CD4-positive, alpha-beta T cell treated with Interleukin-4 for 4 hours (primary cell): Measurements from ENCODE around the gene ISCA2.
A peak's percentile ranks its signal among the peaks of the same experiment; 100 is the strongest.

Experiments
- DNase-seq: peaks from one replicate; pipeline ENCODE4 v3.0.0-alpha.2; 2020

Gene ISCA2

DNA sequence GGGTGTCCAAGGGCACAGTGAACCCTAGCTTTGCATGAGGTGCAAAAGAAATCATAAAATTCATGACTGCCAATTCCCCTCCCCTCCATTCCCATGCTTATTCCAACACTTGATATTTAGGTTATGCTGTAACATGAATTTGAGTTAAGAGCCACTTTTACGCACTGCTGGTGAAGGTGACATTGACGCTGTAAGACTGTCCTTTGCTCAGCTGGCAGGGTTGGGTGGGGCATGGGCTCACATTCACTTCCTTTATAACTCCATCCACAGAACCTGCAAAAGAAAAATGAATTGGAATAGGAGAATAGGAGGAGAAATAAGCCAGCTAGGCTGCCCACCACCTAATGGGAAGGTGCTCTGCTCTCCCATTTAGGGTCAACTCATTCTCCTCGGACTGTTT lies 7.4 kb upstream of the ISCA2 start:
- DNase-seq: no peak

DNA sequence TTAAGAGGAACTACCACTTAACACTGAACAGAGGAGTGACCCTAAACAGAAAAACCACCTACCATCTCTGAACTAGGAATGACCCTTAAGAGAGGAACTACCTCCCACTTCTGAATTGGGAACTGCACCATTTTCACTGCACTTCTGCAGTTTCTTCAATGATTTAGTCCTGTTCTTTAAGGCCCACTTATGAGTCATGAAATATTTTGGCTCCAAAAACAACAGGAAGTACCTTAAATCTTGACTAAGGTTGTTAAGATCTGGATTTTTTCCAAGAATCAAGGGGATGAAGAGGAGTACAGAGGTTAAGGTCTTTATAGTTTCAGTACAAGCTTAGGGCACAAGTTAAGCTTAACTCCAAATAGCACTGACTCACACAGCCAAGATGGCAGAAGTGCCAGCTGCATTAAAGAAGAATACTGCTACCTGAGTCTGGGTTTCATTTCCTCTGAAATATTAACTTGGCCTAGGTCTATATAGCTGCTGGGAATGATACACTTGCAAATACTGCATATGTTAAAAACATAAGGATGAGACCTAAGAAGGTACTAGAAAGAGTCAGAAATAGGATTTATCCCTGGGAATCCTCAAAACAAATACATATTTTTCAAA lies 4.7 kb upstream of the ISCA2 start:
- DNase-seq: peak; percentile 41

DNA sequence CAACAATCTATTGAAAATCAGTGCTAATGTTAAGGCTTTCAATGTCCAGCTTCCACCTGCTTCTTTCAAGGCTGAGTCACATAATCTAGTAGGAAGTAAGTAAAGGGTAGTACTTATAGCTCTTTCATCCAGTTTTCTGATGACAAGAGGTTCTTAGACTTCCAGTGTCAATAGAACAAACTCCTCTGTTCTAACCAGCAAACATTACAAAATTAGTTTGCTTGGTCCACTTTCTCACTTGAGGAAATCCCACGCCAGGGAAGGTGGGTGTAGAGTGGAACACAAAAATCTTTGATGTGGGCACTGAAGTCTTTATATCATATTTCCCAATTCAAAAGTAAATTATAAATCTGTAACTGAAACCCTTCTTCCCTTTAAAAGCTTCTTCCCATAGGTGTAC lies 3.1 kb upstream of the ISCA2 start:
- DNase-seq: no peak

DNA sequence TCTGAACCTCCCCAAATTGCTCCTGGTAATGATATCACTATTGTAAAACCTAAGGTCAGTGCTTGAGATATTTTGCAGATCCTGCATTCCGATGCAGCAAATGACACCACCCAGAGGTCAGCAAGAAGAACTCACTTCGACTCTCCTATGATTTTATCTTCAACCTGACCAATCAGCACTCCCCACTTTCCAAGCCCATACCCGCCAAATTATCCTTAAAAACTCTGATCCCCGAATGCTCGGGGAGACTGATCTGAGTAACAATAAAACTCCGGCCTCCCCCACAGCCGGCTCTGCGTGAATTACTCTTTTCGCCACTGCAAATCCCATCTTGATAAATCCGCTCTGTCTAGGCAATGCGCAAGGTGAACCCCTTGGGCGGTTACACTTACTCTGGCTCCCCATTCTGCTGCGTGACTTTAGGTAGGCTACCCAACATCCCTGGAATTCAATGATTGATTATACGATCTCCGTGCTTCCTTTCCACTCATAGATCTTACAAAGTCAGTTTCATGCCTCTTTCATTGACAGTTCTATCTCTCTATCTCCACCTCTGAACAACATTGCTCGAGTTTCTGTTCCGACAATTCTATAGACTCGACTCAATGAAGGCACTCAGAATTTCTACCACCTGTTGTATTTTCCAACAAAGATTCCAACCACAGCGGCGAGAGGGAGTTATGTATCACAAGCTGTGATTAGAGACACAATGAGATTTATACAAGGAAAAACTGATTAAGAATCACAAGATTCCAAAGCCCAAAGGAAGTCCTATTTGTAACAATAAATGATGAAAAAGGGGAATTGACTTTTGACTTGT lies 1.4 kb upstream of the ISCA2 start:
- peak; percentile 9 for DNase-seq

DNA sequence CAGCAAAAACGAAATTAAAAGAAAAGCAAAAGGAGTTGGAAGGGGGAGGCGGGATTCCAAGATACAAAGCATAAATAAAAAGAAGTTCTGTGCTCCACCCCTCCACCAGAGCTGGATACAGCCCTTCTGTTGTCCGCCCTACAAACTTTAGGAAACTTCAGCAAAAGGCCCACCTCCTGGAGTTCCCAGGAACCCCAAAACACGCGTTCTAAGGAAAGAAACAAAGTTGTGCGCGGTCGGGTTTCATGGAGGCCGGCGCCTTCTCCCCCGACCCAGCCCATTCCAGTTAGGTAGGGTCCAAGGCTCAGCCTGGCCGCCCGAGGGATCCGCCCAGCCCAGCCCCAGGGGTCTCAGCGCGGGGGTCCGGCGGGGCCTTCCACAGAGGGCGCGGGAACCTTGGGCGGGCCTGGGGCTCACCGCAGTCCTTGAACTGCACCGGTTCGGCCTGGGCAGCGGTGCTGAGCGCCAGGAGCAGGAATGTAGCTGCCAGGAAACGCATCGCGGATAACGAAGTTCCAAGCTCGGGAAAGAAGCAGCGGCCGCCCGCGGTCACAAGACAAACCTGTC lies 706 bp upstream of the ISCA2 start, which contains the start of gene NPC2:
Gene NPC2 (minus strand): TSS at position 530 of the 567 bp plus-strand sequence. CDS start 31 bp downstream, at position 499.
- DNase-seq: no peak

DNA sequence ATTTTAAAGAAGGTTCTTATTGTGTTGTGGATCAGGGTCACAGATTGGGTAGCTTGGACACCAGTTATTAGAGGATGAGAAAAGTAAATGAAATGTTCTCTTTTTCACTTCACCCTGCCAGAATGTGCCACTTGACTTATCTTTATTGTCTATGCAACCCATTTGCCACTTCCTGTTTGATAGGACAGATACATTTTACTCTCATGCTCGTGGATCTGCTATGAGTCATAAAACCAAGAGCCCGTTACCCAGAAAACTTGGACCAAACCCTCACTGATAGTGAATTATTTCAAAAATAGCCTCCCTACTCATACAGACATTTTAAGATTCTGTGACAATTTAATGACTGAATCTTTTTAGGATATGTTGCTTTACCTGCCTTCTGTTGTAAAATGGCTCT lies 1.8 kb downstream of the ISCA2 start:
- DNase-seq: peak; percentile 79

DNA sequence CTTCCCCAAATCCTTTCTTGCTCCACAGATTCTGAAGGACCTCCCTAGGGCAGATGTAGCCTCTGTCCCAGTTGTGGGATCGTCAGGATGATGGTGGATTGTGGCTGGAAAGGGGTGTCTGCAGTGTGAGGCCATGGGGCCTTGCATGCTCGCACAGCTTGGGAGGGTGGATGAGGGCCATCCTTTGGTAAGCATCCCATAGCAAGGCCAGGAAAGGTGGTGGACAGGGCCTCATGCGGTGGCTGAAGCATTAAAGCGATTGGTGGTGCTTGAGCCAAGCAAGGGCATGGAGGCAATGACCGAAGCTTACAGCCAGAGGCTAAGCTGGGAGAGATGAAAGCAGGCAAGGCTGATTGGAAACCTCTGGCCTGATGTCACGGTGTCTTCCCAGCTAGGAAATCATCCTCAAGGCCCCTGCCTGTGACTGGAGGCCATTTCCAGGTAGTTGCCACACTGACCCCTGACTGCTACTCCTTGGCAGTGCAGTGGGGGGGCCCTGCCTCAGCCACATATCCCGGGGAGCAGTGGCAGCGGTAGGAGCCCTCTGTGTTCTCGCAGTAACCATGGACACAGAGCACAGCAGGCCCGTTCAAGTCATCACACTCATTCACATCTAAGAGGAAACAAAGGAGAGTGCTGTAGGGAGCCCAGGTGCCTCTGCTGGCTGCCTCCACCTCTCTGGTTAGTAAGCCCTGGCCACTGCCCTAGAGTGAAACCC lies 7.0 kb downstream of the ISCA2 start:
- no peak for DNase-seq

DNA sequence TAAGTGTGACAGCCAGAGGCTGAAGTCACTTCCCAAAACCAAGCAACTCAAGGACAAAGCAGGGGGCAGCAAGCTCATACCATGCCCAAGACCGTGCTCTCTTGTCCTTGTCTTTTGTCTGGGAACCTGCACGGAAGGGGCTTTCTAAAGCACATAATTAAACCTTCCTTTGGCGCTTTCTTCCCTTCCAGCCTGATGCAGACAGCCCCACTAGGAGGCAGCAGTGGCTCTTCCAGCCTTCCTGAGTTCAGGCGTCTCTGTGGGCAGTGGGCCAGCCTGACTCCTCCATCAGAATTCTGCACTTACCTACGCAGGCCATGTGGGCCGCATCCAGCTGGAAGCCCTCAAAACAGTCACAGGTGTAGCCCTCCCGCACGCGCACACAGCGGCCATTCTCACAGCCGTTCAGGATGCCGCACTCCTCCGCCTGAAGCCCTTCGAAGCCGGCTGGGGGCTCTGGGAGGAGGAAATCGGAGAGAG lies 7.6 kb downstream of the ISCA2 start:
- DNase-seq: no peak

DNA sequence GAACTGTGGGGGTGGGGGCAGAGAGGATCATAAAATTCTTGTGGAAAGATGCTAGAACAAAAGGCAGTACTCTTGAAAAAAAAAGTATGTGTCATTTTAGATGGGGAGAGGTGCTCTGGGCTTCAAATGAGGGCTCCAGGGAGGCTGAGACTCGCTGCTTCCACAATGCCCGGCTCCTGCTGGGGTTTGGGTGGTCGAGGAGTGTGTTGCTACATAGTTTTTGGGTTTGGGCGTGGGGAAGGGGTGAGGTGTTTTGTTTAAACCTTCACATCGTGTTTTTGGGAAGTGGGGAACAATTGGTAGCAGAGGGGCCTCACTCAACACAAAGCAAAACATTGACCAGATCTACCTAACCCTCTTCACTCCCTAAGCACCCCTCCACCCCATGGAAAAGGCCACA lies 8.1 kb downstream of the ISCA2 start:
- DNase-seq: no peak

DNA sequence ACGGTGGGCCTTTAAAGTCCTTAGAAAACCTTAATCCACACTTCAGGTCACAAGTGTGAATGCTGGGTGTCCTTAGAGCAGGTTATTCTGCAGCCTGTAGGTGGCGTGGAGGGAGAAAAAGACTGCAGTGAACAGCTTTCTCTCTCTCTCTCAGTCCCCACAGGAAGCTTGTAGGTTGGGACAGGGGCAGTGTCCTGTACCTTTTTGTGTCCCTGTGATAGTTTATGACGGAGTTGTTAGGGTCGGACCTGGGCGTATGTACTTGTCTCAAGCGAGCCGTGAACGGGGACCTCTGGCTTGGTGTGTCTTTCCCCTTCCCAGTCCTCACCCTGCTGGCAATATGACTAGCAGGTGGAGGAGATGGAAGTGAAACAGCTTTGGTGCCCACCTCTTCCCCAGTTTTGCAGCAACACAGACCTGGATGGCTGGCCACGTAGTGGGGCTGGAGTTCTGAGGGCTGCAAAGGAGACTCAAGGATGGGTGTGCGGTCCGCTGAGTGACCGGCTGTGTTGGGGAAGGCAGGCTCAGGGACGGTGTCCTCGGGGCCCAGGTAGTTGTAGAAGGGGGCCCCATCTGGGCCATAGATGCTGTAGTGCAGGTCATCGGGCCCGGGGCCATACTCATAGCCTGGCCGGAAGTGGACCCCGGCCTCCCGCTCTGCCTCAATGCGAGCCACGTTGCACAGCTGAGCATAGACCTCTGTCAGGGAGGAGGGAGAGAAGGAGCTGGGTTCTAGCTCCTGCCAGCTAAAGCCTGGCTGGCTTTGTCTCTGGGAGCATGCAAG lies 8.9 kb downstream of the ISCA2 start:
- DNase-seq: no peak

DNA sequence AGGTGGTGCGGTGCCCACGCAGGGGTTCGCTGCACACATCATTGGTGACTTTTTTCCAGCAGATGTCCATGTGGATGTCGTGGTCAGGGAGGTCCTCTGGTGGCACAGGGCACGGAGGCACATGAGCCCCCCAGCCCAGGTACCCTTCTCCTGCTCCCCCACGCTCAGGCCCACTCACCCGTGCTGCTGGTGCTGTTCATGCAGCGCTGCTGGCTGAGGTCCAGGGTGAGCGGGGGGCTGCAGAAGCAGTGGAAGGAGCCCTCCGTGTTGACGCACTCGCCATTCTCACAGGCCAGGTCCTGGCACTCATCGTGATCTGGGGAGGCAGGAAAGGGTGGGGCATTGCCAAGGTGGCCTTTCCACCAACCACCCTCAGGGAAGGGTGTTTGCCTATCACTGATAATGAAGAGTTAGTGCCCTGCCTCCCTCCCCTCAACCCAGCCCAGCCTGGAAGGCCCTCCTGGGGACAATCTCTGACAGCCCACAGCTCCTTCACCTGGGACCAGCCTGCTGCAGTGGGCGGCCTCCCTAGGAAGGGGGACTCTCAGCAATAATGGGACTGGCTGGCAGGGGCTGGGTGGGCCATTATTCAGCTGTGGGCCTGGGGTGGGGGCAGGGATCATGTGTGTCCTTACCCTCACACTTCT lies 9.8 kb downstream of the ISCA2 start:
- no peak for DNase-seq

DNA sequence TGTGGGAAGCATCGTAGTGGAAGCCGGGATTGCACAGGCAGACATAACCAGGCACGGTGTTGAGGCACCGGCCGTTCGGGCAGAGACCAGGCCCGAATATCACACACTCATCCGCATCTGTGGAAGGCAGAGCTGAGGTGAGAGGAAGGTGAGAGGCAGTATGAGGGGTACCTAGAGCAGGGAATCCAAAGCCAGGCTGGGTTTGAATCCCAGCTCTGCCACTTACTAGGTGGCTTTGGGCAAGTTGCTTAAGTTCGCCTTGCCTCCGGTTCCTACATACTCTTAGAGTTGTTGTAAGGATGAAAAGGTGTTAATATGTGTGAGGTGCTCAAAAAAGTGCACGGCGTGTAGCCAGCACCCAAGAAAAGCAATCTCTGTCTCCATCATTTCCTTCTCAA lies 10.4 kb downstream of the ISCA2 start:
- no peak for DNase-seq

DNA sequence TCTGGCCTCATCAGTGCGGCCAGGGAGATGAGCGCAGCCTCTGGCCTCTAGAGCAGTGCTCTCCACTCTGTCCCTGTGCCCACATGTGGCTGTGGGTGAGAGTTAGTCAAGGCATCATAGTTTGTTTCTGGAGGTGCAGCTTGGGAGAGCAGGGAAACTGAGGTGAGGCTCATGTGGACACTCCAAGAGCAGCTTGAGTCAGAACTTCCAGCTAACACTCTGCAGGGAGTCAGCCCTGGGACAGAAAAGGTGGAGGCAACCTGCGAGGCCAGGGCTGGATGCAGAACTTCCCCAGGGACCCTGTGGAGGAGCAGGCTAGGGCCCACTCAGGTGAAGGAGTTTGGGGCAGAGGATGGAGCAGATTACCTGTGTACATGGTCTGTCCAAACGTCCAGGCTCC lies 10.8 kb downstream of the ISCA2 start:
- no peak for DNase-seq

DNA sequence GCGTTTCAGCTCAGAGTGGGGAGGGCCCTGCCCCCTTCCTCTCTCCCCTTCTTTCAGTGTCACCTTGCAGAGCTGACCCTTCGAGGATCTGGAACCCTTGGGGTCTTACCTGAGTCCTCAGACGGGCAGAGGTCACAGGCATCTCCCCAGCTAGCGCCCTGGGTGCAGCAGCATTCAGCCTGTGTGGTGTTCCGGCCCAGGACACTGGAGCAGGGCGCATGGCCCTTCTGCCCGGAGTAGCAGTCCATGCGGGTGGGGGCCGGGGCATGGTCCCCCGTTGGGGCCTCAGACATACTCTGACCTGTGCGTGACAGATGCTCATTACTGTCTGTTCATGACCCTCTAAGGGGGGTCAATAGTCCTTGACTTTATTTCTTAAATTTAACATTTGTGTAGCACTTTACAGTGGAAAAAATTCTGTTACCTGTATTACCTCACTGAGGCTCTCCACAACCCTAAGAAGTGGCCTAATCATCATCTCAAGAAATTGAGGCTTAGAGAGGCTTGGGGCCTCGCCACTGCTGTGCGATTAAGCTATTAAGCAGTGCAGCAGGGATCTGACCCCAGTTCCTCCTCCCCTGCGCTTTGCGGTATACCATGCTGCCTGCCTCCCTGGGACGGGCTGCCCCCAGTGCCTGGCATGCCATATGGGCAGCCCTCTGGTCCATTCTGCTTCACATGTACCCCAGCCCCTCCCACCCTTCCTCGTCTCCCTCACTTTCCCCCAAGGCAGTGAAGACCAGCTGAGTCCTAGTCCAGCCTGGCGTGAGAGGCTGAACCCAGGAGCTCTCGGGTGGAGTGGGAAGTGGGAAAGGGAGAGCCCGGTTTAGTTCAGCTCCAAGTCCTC lies 11.5 kb downstream of the ISCA2 start:
- DNase-seq: no peak

DNA sequence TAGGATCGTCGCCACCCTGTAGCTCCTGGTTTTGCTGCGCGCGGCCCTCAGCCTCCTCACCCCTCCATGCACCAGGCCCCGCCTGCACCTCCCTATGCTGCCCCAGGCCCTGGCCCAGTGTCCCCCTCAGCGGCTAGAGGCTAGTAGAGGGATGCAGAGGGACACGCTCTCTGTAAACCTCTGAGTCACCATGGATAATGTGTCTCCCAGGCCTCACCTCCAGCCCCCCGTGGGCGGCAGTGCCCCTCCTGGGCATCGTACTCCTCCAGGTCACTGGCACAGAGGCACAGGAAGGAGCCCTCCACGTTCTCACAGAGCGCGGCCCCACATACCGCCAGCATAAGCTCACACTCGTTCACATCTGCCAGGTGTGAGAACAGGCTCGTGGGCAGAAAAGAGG lies 12.3 kb downstream of the ISCA2 start:
- no peak for DNase-seq

DNA sequence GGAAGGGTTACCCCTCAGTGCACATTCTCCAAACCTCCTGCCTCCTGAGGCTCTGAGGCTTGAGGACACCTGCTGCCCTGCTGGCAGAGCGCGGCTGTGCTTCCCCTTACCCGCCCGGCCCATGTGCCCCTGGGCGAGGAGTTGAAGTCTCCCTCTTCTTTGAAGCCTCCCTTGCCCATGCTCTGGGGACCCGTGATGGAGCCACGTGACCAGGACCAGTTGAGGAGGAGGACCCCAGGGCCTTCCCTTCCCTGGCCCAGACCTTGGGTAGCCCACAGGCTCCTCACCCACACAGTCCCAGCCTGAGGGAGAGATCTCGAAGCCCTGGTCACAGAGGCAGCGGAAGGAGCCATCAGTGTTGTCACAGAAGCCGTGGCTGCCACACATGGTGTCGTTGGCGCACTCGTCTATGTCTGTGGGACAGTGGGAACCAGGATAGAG lies 12.9 kb downstream of the ISCA2 start:
- DNase-seq: no peak

DNA sequence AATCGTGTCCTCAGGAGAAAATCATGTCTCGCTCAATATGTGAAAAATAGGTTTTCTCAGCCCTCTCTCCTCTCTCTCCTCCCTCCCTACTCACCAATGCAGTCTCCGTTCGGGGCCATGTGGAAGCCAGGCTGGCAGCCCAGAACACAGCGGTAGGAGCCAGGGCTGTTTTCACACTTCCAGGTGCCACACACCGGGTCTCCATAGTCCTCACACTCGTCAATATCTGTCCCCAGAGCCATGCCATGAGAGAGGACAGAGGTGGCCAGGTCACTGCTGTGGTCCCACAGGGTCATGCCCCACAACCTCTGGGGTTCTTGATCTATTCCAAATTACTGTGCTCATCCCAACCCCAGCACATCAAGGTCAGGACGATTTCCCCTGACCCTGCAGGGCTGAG lies 13.5 kb downstream of the ISCA2 start:
- no peak for DNase-seq

DNA sequence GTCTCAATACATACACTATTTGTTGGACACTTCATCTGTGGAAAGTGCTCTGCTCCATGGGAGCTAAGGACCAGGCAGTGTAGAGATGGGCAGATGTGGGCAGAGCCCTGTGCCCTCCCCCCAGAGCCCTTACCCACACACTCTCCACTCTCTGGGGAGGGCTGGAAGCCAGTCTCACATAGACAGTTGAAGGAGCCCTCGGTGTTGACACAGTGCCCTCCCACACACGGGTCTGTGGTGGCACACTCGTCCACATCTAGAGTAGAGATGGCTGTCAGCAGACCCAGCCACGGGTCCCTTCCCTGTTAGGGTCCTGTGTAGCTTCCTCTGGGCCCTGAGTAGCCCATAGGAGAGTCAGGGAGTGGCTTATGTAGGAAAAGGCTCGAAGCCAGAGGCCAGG lies 14.3 kb downstream of the ISCA2 start:
- no peak for DNase-seq

DNA sequence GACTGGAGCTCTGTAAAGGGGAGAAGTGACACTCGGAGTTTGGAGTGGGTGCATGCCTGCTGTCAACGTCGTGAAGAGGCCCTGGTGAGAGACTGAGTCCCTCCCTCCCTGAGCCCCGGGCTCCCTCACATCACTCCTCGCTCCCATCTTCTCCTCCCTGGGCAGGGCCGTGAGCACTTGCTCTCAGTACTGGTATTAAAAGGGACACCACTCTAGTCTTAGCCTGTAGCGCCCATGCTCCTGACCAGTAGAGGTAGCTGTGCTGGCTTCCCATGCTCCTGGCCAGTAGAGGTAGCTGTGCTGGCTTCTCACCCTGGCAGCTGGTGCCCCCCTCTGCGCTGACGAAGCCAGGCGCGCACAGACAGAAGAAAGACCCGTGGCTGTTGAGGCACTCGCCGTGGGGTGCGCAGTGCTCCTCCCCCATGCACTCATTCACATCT lies 14.7 kb downstream of the ISCA2 start:
- no peak for DNase-seq

DNA sequence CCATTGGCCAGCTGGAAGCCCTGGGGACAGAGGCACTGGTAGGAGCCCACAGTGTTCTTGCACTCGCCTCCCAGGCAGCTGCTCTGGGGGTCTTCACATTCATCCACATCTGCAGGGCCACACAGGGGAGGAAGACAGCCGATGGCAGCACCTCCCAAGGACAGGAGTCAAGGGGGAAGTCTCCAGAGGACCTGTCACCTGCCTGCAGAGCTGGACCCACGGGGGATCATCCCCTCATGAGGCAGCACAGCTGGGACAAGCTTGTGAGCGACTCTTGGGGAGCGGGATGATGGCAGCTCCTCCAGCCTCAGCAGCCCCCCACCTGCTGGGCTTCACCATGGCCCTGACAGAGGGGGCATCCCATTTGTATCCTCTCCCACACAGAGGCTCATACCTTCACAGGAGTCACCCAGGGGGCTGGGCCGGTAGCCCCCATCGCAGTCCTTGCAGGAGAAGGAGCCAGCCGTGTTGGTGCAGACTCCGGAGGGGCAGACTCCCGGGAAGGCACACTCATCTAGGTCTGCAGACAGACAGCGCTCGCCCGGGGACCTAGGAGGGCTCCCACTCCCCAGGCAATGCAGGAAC lies 15.4 kb downstream of the ISCA2 start:
- DNase-seq: no peak
